Stimulated activated naive CD8-positive, alpha-beta T cell treated with anti-CD3 and anti-CD28 coated beads, Interleukin-15, Interleukin-2, amounts not matched to agents 100 ng/mL and 50 ng/mL, for 24 hours (primary cell): ENCODE results near the gene EBF4.

Experiments used
- H3K27ac Mint-ChIP-seq: one replicate; pipeline ENCODE4 v1.8.0; 2021; ENCODE audit warnings: mild to moderate bottlenecking, mixed read lengths
- H3K27me3 Mint-ChIP-seq: one replicate; pipeline ENCODE4 v1.8.0; 2021; ENCODE audit warnings: mixed read lengths
- H3K36me3 Mint-ChIP-seq: one replicate; pipeline ENCODE4 v1.8.0; 2021; ENCODE audit warnings: low read depth, mixed read lengths
- H3K4me1 Mint-ChIP-seq: one replicate; pipeline ENCODE4 v1.8.0; 2021; ENCODE audit warnings: low read depth, mixed read lengths
- H3K4me3 Mint-ChIP-seq: one replicate; pipeline ENCODE4 v1.8.0; 2021; ENCODE audit warnings: mild to moderate bottlenecking, mixed read lengths
- H3K9me3 Mint-ChIP-seq: one replicate; pipeline ENCODE4 v1.8.0; 2021; ENCODE audit warnings: mixed read lengths

Gene EBF4

GRCh38 chr20:2795451-2795850 is 102.9 kb downstream of the EBF4 start:
- no peak overlapping the region for H3K27ac Mint-ChIP-seq

GRCh38 chr20:2796011-2796660 is 103.6 kb downstream of the EBF4 start:
- Mint-ChIP-seq H3K4me3 (no peak overlapping the region), H3K36me3 (peaks cover 4% of the 10 kb centered on the region)

More at GRCh38 chr20:2795451-2795850, 102.9 kb downstream of the EBF4 start:
- Mint-ChIP-seq H3K36me3 (peaks cover 4% of the 10 kb centered on the region), H3K27me3 (peaks cover 24% of the 10 kb centered on the region), H3K4me3 (no peak overlapping the region), H3K4me1 (peaks cover 15% of the 10 kb centered on the region), H3K9me3 (no peaks in the 10 kb centered on the region)

DNA sequence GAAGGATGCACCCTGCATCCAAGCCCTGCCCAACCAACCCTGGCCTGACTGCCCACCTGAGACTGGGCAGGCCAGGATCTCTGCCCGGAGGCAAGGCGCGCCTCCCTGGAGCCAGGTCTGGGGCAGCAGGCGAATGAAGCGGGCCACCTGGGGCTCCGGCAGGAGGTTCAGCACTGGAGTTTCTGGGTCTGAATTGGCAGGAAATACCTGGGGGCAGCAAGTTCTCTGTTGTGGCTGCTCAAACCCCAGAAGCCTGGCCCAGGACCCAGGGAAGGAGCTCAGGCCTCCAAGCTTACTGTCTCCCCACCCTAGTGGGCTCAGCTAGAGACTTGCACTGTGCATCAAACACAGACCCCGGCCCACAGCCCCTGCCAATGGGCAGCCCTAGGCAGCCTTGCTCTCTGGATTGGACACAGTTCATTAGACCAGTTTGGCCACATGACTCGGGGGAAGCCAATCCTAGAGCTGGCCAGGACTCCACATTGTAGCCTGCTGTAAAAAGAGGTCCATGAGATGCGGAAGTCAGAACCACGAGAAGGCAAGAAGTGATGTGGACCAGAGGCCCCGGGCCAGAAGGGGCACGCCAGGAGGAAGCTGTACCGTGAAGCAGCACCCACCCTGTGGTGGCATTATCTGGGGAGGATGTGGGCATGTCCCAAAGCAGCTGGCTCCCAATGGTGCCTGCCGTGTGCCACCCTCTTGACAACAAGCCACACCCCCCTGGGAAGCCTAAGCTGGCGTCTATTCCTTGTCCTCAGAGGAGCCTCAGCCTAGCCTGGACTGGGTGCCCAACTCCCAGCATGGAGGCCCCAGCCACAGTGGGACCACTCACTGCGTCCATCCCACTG is 104.8 kb downstream of the EBF4 start:
- Mint-ChIP-seq H3K27me3 (peaks cover 38% of the 10 kb centered on the region), H3K4me1 (peaks cover 27% of the 10 kb centered on the region), H3K36me3 (peaks cover 4% of the 10 kb centered on the region), H3K4me3 (no peak overlapping the region), H3K9me3 (no peaks in the 10 kb centered on the region), H3K27ac (no peak overlapping the region)

More at GRCh38 chr20:2796011-2796660, 103.6 kb downstream of the EBF4 start:
- Mint-ChIP-seq H3K27me3 (peaks cover 30% of the 10 kb centered on the region), H3K27ac (no peak overlapping the region), H3K4me1 (peaks cover 22% of the 10 kb centered on the region), H3K9me3 (no peaks in the 10 kb centered on the region)

DNA sequence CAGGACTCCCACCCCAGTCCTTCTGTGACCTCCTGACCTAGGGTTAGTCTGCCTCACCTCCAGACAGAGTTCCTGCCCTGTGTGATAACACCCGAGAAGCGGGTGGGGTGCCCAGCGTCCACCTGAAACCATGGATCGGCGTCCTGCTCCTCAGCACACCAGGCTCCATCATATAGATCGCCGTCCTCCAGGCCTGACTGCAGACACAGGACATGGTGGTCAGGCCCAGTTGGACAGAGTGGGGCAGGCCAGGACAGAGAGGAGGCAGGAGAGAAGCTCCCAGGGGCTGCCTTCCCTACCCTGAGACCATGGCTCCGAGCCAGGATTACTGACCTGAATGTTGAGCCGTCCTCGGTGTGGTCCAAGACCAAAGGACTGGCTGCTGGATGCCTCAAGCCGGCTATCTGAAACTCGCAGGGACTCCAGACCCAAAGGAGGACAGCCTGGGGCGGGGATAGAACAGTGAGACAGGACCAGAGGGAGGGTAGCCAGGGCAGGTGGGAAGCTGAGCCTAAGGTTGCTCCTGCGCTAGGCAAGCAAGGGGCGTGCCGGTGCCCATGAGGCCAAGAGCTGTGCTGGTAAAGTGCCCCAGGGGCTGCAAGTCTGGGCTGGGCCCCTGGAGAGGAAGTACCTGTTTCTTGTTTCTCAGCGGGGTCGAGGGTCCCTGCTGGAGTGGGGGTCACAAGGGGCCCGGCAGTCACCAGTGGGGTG is 105.7 kb downstream of the EBF4 start:
- no peak overlapping the region for H3K4me3 Mint-ChIP-seq
- peaks cover 4% of the 10 kb centered on the region for H3K36me3 Mint-ChIP-seq
- H3K27me3 Mint-ChIP-seq = peaks cover 45% of the 10 kb centered on the region
- H3K9me3 Mint-ChIP-seq = no peaks in the 10 kb centered on the region
- H3K4me1 Mint-ChIP-seq = peaks cover 27% of the 10 kb centered on the region
- H3K27ac Mint-ChIP-seq = no peak overlapping the region

GRCh38 chr20:2798814-2799213 is 106.2 kb downstream of the EBF4 start:
- peaks cover 48% of the 10 kb centered on the region for H3K27me3 Mint-ChIP-seq
- H3K4me1 Mint-ChIP-seq = peaks cover 27% of the 10 kb centered on the region
- peaks cover 4% of the 10 kb centered on the region for H3K36me3 Mint-ChIP-seq
- no peaks in the 10 kb centered on the region for H3K9me3 Mint-ChIP-seq
- no peak overlapping the region for H3K27ac Mint-ChIP-seq
- H3K4me3 Mint-ChIP-seq = no peak overlapping the region

GRCh38 chr20:2799271-2799670 is 106.7 kb downstream of the EBF4 start:
- peak overlapping the region; percentile 92 for H3K27ac Mint-ChIP-seq
- H3K36me3 Mint-ChIP-seq = peaks cover 4% of the 10 kb centered on the region
- peaks cover 27% of the 10 kb centered on the region for H3K4me1 Mint-ChIP-seq
- H3K27me3 Mint-ChIP-seq = peaks cover 52% of the 10 kb centered on the region
- no peaks in the 10 kb centered on the region for H3K9me3 Mint-ChIP-seq
- peak overlapping the region; percentile 89 for H3K4me3 Mint-ChIP-seq

GRCh38 chr20:2799688-2800520 is 107.3 kb downstream of the EBF4 start:
- Mint-ChIP-seq H3K4me3 (peak overlapping the region; percentile 89), H3K27me3 (peaks cover 56% of the 10 kb centered on the region), H3K27ac (peak overlapping the region; percentile 92), H3K4me1 (peaks cover 27% of the 10 kb centered on the region), H3K9me3 (no peaks in the 10 kb centered on the region), H3K36me3 (peaks cover 4% of the 10 kb centered on the region)

GRCh38 chr20:2800521-2801285 is 108.1 kb downstream of the EBF4 start, which contains the start of gene CPXM1:
Gene CPXM1, minus strand, starts transcription at chr20:2800627. Its CDS starts 55 bp downstream, at chr20:2800572.
- H3K27ac Mint-ChIP-seq = peak within 1 kb of the TSS; percentile 92
- H3K4me1 Mint-ChIP-seq = peaks cover 27% of the 10 kb centered on the region
- peaks cover 4% of the 10 kb centered on the region for H3K36me3 Mint-ChIP-seq

DNA sequence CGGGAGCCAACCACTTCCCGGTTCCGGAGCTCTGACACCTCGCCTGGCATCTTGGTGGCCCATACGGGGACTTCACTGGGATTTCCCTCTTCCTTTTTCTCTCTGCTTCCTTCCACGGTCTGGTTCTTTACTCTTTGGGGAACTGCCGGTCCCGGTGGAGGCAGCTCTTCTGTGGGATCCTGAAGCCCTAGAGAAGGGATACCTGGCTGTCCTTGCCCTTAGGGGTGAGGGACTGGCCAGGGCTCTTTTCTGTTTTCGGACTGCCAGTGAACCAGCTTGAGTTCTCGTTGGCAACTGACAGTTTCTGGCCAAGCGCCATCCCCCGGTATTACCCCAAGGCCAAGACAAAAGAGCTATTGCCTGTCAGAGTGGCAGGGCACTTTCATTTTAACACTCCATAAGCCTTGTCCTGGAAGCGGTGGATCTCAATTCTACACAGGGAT is 108.7 kb downstream of the EBF4 start:
- peaks cover 61% of the 10 kb centered on the region for H3K27me3 Mint-ChIP-seq
- peaks cover 27% of the 10 kb centered on the region for H3K4me1 Mint-ChIP-seq
- peak overlapping the region; percentile 73 for H3K4me3 Mint-ChIP-seq
- H3K36me3 Mint-ChIP-seq = peaks cover 4% of the 10 kb centered on the region
- H3K9me3 Mint-ChIP-seq = no peaks in the 10 kb centered on the region
- H3K27ac Mint-ChIP-seq = peak overlapping the region; percentile 74

More at GRCh38 chr20:2800521-2801285, 108.1 kb downstream of the EBF4 start, which contains the start of gene CPXM1:
- Mint-ChIP-seq H3K9me3 (no peaks in the 10 kb centered on the region), H3K4me3 (peak within 1 kb of the TSS; percentile 89), H3K27me3 (peaks cover 56% of the 10 kb centered on the region)

DNA sequence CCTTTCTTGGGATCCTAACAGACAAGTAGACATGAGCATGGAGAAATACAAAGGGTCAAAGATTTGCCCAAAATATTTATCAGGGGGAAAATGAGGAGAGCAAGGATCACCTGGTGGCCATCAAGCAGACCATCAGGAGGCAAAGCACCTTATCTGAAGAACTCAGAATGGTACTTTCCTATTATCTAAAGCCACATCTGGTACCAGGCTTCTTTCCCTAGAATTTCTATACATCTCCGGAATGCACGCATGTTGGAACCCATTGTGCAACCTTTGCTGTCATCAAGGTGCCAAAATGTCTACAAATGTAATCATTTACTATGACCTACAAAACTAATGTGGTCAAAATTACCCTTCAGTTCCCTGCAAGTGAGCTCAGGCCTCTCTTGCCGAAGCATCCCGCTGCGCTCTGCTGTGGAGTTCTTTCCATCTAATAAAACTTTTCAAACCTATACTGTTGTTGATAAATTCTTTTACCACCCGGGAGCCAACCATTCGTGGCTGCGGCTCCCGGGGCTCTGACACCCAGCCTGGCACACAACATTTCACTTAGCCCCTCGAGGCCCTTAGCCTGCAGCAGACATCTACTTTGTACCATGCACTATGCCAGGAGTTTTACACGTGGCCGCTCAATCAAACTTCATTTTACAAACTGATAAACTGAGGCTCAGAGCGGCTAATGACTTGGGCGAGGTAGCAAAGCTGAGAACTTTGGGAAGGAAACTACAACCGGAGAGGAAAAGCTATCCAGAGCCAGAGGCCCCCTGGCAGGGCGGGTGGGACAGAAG is 111.7 kb downstream of the EBF4 start:
- H3K27ac Mint-ChIP-seq = no peak overlapping the region
- no peaks in the 10 kb centered on the region for H3K9me3 Mint-ChIP-seq
- peaks cover 4% of the 10 kb centered on the region for H3K36me3 Mint-ChIP-seq
- H3K4me3 Mint-ChIP-seq = no peak overlapping the region
- H3K27me3 Mint-ChIP-seq = peaks cover 60% of the 10 kb centered on the region
- H3K4me1 Mint-ChIP-seq = peaks cover 21% of the 10 kb centered on the region

DNA sequence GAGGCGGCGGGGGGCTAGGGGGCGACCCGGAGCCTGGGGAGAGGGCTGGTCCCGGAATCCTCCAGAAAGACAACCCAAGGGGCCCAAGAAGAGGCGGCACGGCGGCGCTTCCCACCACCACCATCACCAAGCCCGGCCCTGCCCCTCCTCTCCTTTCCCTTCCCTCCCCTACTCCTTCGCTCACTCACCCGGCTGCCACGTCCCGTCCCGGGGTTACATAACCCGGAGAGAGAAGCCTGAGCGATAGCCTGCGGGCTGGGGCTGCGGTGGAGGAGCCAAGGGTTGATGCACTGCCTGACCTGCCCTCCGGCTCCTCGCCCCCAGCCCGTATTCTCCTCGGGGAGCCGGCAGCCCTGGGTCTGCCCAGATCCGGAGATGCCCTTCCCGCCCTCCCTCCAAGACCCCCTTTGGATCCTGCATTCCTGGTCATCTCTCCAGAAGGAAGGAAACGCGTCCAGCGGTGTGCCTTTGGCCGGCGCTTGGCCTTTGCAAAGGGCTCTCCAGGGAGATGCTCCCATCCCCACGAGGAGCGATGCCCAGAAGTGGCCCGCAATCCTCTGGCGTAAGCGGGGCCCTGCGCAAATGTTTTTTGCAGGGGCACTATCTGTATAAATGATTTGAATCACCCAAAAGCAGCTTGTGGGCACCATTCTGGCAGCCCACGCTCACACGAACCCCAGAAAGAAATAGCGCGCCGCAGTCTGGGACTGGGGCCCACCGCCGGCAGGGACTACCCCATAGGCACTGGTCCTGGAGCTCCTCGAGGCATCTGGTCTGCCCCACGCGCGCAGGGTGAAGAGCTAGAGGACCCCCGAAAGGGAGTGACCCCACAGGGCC is 112.5 kb downstream of the EBF4 start:
- no peak overlapping the region for H3K27ac Mint-ChIP-seq
- peaks cover 13% of the 10 kb centered on the region for H3K4me1 Mint-ChIP-seq
- no peak overlapping the region for H3K4me3 Mint-ChIP-seq
- peaks cover 53% of the 10 kb centered on the region for H3K27me3 Mint-ChIP-seq
- H3K9me3 Mint-ChIP-seq = no peaks in the 10 kb centered on the region
- H3K36me3 Mint-ChIP-seq = peaks cover under 1% of the 10 kb centered on the region

- H3K4me3 Mint-ChIP-seq = no peak overlapping the region
- H3K4me1 Mint-ChIP-seq = peaks cover 8% of the 10 kb centered on the region
- H3K9me3 Mint-ChIP-seq = no peaks in the 10 kb centered on the region
- H3K27me3 Mint-ChIP-seq = peaks cover 49% of the 10 kb centered on the region
- no peaks in the 10 kb centered on the region for H3K36me3 Mint-ChIP-seq
- no peak overlapping the region for H3K27ac Mint-ChIP-seq
These were observed 113.2 kb downstream of the EBF4 start for GRCh38 chr20:2805689-2806350.
